Left lung (tissue), 10 donors: ENCODE data around the gene KIF5C. TPM values are rescaled to one million over a fixed set of nuclear protein-coding genes. Genes with fewer than 3 reads are reported as not detected.

Experiments used
- ATAC-seq: fragments of 200-7000 bp; cut with Tn5 transposase; one replicate; pipeline ENCODE4 v1.9.1; 2020; ENCODE audit warnings: moderate library complexity
- DNase-seq, 4 donors: peaks; one replicate each; pipeline ENCODE4 v3.0.0-alpha.2; 2013 to 2020
- H3K27ac ChIP-seq, 2 donors: fragments of 200-600 bp; sonication (generic) in 1 of 2; one replicate each; pipeline versions ENCODE4 v1.5.0 to v1.8.0; 2020 to 2021
- H3K27me3 ChIP-seq, 2 donors: fragments of 200-600 bp; sonication (generic) in 1 of 2; one replicate each; pipeline versions ENCODE4 v1.5.0 to v1.8.0; 2020 to 2021
- H3K36me3 ChIP-seq, 2 donors: fragments of 200-600 bp; sonication (generic) in 1 of 2; one replicate each; pipeline versions ENCODE4 v1.5.0 to v1.8.0; 2020 to 2021
- H3K4me1 ChIP-seq, 2 donors: fragments of 200-600 bp; one replicate each; pipeline ENCODE4 v1.8.0; 2021
- H3K4me3 ChIP-seq, 2 donors: fragments of 200-600 bp; sonication (generic) in 1 of 2; one replicate each; pipeline versions ENCODE4 v1.5.0 to v1.8.0; 2020 to 2021; ENCODE audit warnings: mild to moderate bottlenecking in 1 of 2
- H3K9me3 ChIP-seq, 2 donors: fragments of 200-600 bp; sonication (generic) in 1 of 2; one replicate each; pipeline versions ENCODE4 v1.5.0 to v1.8.0; 2020 to 2021
- CTCF ChIP-seq, 2 donors: fragments of 200-600 bp; sonication (generic) in 1 of 2; IDR thresholded peaks; one replicate each; pipeline versions ENCODE4 v1.5.0 to v1.8.0; 2021; ENCODE audit warnings: antibody characterized with exemption in 2 of 2
- intact Hi-C, 2 donors: fragments of 100-400 bp; cut with DNase I; formaldehyde crosslinking; loops; one replicate each; pipeline versions ENCODE4 v1.11.2 to v1.14.2; 2022
- polyA plus RNA-seq, 6 donors: library from polyadenylated mRNA; unstranded; fragments of 120-200 nt; gene quantifications; one replicate each; pipeline ENCODE4 v1.2.1, GENCODE V29; 2013; ENCODE audit not compliant: insufficient read length in 6 of 6
- total RNA-seq, 2 donors: library from RNA; stranded (reverse); fragmentation: NEBNext Ultra II Directional; extraction: Animal tissue kit (Norgen Biotek cat#: 25700); gene quantifications; one replicate each; pipeline ENCODE4 v1.2.1, GENCODE V29; 2021
- donor health status: DM: no; HTN: yes; CAD: no.
- donor health status: DM: no; HTN: no; CAD: no.

KIF5C gene
- total and polyA plus RNA-seq, 8 donors: 0.92 to 27.4 (median 20.3) TPM

GRCh38 chr2:148865512-148865911 lies 9.5 kb upstream of the KIF5C start:
- intact Hi-C loops: no loop called here
- H3K9me3 ChIP-seq: no peaks in the 10 kb centered on the region
- no peak for DNase-seq
- no peak overlapping the region for H3K4me3 ChIP-seq
- no peak overlapping the region for H3K27ac ChIP-seq
- TF ChIP-seq CTCF (IDR thresholded peaks at IDR 0.05): no peak
- H3K36me3 ChIP-seq: no peaks in the 10 kb centered on the region
- peaks cover 0 to 10% of the 10 kb centered on the region in 2 donors for H3K27me3 ChIP-seq
- H3K4me1 ChIP-seq: no peaks in the 10 kb centered on the region
- ATAC-seq: no peak

- intact Hi-C loops: no loop called here
- no peak for TF ChIP-seq CTCF (IDR thresholded peaks at IDR 0.05)
- H3K36me3 ChIP-seq: no peaks in the 10 kb centered on the region
Measured at GRCh38 chr2:148866091-148866490, 8.9 kb upstream of the KIF5C start.

GRCh38 chr2:148867079-148867769 lies 7.8 kb upstream of the KIF5C start:
- no peak overlapping the region for H3K4me3 ChIP-seq
- peaks cover 0 to 14% of the 10 kb centered on the region in 2 donors for H3K27me3 ChIP-seq
- DNase-seq: no peak

More at GRCh38 chr2:148866091-148866490, 8.9 kb upstream of the KIF5C start:
- ATAC-seq: no peak
- Histone ChIP-seq H3K4me1 (no peaks in the 10 kb centered on the region), H3K27me3 (peaks cover 0 to 14% of the 10 kb centered on the region in 2 donors), H3K9me3 (no peaks in the 10 kb centered on the region), H3K4me3 (no peak overlapping the region), H3K27ac (no peak overlapping the region)
- DNase-seq: no peak

GRCh38 chr2:148875387-148876051 lies 492 bp downstream of the KIF5C start:
- H3K36me3 ChIP-seq: no peaks in the 10 kb centered on the region
- no peak overlapping the region for H3K27ac ChIP-seq
- TF ChIP-seq CTCF (IDR thresholded peaks at IDR 0.05): no peak
- intact Hi-C loops: no loop called here
- ATAC-seq (no peak), DNase-seq (peak in 1 of 4 donors; percentile 64)
- peaks cover 33 to 82% of the 10 kb centered on the region in 2 donors for H3K27me3 ChIP-seq
- H3K9me3 ChIP-seq: no peaks in the 10 kb centered on the region
- peaks cover 18 to 21% of the 10 kb centered on the region in 2 donors for H3K4me1 ChIP-seq
- H3K4me3 ChIP-seq: peak overlapping the region; percentile 42 to 43

More at GRCh38 chr2:148867079-148867769, 7.8 kb upstream of the KIF5C start:
- TF ChIP-seq CTCF (IDR thresholded peaks at IDR 0.05): no peak
- H3K36me3 ChIP-seq: no peaks in the 10 kb centered on the region
- intact Hi-C loops: no loop called here
- H3K9me3 ChIP-seq: no peaks in the 10 kb centered on the region
- no peak overlapping the region for H3K27ac ChIP-seq
- no peak for ATAC-seq
- H3K4me1 ChIP-seq: no peaks in the 10 kb centered on the region

- Histone ChIP-seq H3K27ac (no peak overlapping the region), H3K36me3 (no peaks in the 10 kb centered on the region), H3K4me3 (peak overlapping the region in 1 of 2 donors; percentile 42), H3K27me3 (peaks cover 33 to 78% of the 10 kb centered on the region in 2 donors), H3K4me1 (peaks cover 18 to 21% of the 10 kb centered on the region in 2 donors), H3K9me3 (no peaks in the 10 kb centered on the region)
- no peak for ATAC-seq
- no peak for TF ChIP-seq CTCF (IDR thresholded peaks at IDR 0.05)
- intact Hi-C loops: no loop called here
- DNase-seq: no peak
Measured at GRCh38 chr2:148876202-148876594, 1.2 kb downstream of the KIF5C start.
